Neural cell (in vitro differentiated cells): ENCODE results near the gene COL27A1.

Source experiments
- CTCF ChIP-seq: fragments of 450-650 bp; IDR thresholded peaks from 2 replicates; pipeline ENCODE4 v1.5.1; 2014; ENCODE audit warnings: antibody characterized with exemption, mild to moderate bottlenecking, moderate library complexity; ENCODE audit not compliant: poor library complexity, severe bottlenecking
- EP300 ChIP-seq: fragments of 450-650 bp; conservative IDR thresholded peaks from 2 replicates; pipeline ENCODE4 v1.6.1; 2014; ENCODE audit warnings: antibody characterized with exemption, mild to moderate bottlenecking, moderate library complexity; ENCODE audit not compliant: poor library complexity, severe bottlenecking
- EZH2 ChIP-seq: fragments of 200-600, 300-800 bp; shearing (Covaris generic), sonication (generic); IDR thresholded peaks from 2 replicates; pipeline ENCODE4 v1.6.1; 2014; ENCODE audit warnings: antibody characterized with exemption, low read length, borderline replicate concordance, mild to moderate bottlenecking; ENCODE audit not compliant: insufficient read depth, poor library complexity, severe bottlenecking
- POLR2AphosphoS5 ChIP-seq: IDR thresholded peaks from 2 replicates; pipeline ENCODE4 v1.6.1; 2012
- RAD21 ChIP-seq: fragments of 450-650 bp; conservative IDR thresholded peaks from 2 replicates; pipeline ENCODE4 v1.6.1; 2014; ENCODE audit warnings: antibody characterized with exemption, mild to moderate bottlenecking, moderate library complexity
- SMC3 ChIP-seq: fragments of 450-650 bp; conservative IDR thresholded peaks from 2 replicates; pipeline ENCODE4 v1.6.1; 2014; ENCODE audit warnings: antibody characterized with exemption, mild to moderate bottlenecking, moderate library complexity; ENCODE audit not compliant: poor library complexity
- TAF1 ChIP-seq: IDR thresholded peaks from 2 replicates; pipeline ENCODE4 v1.6.1; 2012; ENCODE audit warnings: low read depth
- TF ChIP-seq, protein P1 (sequence below): IDR thresholded peaks from 2 replicates; pipeline ENCODE4 v1.6.1; 2012; ENCODE audit warnings: borderline replicate concordance

DNA sequence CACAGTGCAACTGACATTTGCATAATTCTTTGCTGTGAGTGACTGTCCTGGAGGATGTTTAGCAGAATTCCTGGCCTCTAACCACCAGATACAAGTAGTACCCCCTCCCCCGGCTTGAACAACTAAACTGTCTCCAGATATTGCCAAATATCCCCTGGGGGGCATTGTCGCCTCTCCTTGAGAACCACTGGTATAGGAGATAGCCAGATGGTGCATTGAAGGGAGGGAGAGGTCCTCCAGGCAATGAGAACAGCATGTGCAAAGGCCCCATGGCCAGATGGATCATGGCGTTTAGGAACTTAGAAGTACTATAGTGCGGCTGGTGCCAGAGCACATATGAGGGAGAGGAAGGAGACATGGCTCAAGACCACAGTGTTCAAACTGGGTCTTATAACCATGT is 148.6 kb downstream of the COL27A1 start:
- no peak for TF ChIP-seq CTCF
- TF ChIP-seq SMC3 = no peak
- TF ChIP-seq POLR2AphosphoS5 = no peak
- TF ChIP-seq RAD21 = no peak
- TF ChIP-seq, protein P1, sequence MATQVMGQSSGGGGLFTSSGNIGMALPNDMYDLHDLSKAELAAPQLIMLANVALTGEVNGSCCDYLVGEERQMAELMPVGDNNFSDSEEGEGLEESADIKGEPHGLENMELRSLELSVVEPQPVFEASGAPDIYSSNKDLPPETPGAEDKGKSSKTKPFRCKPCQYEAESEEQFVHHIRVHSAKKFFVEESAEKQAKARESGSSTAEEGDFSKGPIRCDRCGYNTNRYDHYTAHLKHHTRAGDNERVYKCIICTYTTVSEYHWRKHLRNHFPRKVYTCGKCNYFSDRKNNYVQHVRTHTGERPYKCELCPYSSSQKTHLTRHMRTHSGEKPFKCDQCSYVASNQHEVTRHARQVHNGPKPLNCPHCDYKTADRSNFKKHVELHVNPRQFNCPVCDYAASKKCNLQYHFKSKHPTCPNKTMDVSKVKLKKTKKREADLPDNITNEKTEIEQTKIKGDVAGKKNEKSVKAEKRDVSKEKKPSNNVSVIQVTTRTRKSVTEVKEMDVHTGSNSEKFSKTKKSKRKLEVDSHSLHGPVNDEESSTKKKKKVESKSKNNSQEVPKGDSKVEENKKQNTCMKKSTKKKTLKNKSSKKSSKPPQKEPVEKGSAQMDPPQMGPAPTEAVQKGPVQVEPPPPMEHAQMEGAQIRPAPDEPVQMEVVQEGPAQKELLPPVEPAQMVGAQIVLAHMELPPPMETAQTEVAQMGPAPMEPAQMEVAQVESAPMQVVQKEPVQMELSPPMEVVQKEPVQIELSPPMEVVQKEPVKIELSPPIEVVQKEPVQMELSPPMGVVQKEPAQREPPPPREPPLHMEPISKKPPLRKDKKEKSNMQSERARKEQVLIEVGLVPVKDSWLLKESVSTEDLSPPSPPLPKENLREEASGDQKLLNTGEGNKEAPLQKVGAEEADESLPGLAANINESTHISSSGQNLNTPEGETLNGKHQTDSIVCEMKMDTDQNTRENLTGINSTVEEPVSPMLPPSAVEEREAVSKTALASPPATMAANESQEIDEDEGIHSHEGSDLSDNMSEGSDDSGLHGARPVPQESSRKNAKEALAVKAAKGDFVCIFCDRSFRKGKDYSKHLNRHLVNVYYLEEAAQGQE = no peak
- no peak for TF ChIP-seq EZH2
- no peak for TF ChIP-seq TAF1
- no peak for TF ChIP-seq EP300
